Loucy (cell line): ENCODE results near the gene FLRT1.

ENCODE experiments used
- EZH2phosphoT487 ChIP-seq: fragments of 200-600 bp; IDR thresholded peaks from 2 replicates; pipeline ENCODE4 v1.6.1; 2018; ENCODE audit warnings: antibody characterized with exemption, mild to moderate bottlenecking, moderate library complexity, borderline replicate concordance
- TF ChIP-seq, protein P1 (sequence below): fragments of 200-600 bp; sonication (generic); conservative IDR thresholded peaks from 2 replicates; pipeline ENCODE4 v1.5.1; 2014; ENCODE audit warnings: mild to moderate bottlenecking, antibody characterized with exemption, low read length

DNA sequence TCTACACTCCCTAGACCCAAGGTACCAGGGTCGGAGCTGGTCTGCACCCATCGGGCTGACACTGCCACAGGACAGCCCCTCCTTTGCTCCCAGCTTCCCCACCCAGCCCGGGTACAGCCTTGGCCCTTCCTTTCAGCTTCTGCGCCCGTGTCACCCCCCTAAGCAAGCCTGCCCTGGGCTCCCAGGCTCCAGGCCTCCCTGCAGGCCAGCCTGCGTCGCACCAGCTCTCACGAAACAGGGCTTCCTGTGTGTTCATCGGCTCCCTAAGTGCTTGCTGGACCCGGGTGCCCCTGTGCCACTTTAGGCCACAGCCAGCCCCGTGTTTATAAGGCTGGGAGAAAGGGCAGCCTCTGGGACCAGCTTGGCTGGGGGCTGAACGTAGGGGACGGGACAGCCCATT is 21.1 kb downstream of the FLRT1 start:
- TF ChIP-seq, protein P1, sequence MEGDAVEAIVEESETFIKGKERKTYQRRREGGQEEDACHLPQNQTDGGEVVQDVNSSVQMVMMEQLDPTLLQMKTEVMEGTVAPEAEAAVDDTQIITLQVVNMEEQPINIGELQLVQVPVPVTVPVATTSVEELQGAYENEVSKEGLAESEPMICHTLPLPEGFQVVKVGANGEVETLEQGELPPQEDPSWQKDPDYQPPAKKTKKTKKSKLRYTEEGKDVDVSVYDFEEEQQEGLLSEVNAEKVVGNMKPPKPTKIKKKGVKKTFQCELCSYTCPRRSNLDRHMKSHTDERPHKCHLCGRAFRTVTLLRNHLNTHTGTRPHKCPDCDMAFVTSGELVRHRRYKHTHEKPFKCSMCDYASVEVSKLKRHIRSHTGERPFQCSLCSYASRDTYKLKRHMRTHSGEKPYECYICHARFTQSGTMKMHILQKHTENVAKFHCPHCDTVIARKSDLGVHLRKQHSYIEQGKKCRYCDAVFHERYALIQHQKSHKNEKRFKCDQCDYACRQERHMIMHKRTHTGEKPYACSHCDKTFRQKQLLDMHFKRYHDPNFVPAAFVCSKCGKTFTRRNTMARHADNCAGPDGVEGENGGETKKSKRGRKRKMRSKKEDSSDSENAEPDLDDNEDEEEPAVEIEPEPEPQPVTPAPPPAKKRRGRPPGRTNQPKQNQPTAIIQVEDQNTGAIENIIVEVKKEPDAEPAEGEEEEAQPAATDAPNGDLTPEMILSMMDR = no peak
- TF ChIP-seq EZH2phosphoT487 = no peak
